Sigmoid colon (tissue), 4 donors: ENCODE results near the gene KCNIP3.
"Not testable (repeated sequence)": the region's sequence is repeated elsewhere in the genome, so short reads cannot be mapped to it uniquely, and the experiment has no call there.

Experiments
- POLR2A ChIP-seq, 2 donors: fragments of 450-650 bp; IDR thresholded peaks; one replicate each; pipeline ENCODE4 v1.6.1; 2016; ENCODE audit warnings: antibody characterized with exemption in 2 of 2, mild to moderate bottlenecking in 2 of 2, moderate library complexity in 2 of 2
- POLR2AphosphoS5 ChIP-seq, 4 donors: sonication (generic); formaldehyde crosslinking; IDR thresholded peaks; one replicate each; pipeline ENCODE4 v1.6.1; 2017; ENCODE audit warnings: antibody characterized with exemption in 4 of 4
- TF ChIP-seq, protein P1 (sequence below), 4 experiments: fragments of 450-650 bp in 3 of 4; fragments of 200-600 bp in 1 of 4; IDR thresholded peaks; one replicate each; pipeline ENCODE4 v1.5.1; 2016 to 2019; ENCODE audit warnings: antibody characterized with exemption in 4 of 4, mild to moderate bottlenecking in 3 of 4, moderate library complexity in 2 of 4

DNA sequence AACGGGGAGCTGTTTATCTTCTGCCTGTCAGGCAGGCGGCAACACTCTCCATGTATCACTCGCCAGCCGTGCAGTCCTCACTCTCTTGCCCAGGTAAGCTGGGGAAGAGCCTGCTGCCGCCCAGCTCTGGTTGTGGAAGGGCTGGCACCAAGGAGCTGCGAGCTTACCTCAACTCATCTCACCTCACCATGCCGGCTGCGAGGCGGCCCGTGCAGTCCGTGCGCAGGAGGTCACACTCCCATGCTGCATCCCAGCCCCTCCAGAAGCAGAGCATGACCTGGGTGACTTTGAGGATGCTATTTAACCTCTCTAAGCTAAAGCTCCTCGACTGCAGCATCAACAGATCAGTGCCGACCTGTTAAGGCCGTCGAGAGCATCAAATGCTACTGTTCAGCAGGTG is 118.4 kb downstream of the KCNIP3 start:
- TF ChIP-seq, protein P1, sequence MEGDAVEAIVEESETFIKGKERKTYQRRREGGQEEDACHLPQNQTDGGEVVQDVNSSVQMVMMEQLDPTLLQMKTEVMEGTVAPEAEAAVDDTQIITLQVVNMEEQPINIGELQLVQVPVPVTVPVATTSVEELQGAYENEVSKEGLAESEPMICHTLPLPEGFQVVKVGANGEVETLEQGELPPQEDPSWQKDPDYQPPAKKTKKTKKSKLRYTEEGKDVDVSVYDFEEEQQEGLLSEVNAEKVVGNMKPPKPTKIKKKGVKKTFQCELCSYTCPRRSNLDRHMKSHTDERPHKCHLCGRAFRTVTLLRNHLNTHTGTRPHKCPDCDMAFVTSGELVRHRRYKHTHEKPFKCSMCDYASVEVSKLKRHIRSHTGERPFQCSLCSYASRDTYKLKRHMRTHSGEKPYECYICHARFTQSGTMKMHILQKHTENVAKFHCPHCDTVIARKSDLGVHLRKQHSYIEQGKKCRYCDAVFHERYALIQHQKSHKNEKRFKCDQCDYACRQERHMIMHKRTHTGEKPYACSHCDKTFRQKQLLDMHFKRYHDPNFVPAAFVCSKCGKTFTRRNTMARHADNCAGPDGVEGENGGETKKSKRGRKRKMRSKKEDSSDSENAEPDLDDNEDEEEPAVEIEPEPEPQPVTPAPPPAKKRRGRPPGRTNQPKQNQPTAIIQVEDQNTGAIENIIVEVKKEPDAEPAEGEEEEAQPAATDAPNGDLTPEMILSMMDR (IDR thresholded peaks at IDR 0.05) = not testable (repeated sequence)
- not testable (repeated sequence) for TF ChIP-seq POLR2A, POLR2AphosphoS5 (IDR thresholded peaks at IDR 0.05)
